ENCODE data around the gene ZNF280D.

Gene ZNF280D

DNA sequence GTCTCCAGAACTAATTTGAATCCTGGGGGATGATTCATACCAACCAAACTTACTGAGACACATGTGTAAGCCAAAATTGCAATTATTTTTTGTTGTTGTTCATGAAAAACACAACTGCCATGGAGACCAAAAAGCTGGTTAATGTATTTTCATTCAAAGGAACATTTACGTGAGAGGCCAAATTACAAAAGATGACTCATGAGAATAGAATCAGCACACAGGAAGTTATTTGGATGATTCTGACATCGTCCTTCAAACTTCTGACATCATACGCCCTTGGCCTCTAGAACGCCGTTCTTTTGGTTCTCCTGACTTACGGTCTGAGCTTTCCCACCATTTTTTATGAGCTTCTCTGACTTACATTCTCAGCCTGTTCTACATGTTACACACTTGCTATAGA, 3.0 kb upstream of the ZNF280D start:
- no peak for TF ChIP-seq CTCF (IDR thresholded peaks at IDR 0.05; ENCODE audit: low read depth, low read length, missing control alignments)
- H3K27me3 ChIP-seq (replicated peaks): no peaks in the 10 kb centered on the region
- in situ Hi-C loops (cut with HindIII; ENCODE audit: low pct_ligation_motif_present, low sequenced_read_pairs): no loop called here
- DNase-seq: peak; percentile 56
- H3K27ac ChIP-seq: no peak overlapping the region
- no peak overlapping the region for H3K4me3 ChIP-seq (ENCODE audit: low read depth, low read length)
- no peaks in the 10 kb centered on the region for H3K36me3 ChIP-seq (replicated peaks)

DNA sequence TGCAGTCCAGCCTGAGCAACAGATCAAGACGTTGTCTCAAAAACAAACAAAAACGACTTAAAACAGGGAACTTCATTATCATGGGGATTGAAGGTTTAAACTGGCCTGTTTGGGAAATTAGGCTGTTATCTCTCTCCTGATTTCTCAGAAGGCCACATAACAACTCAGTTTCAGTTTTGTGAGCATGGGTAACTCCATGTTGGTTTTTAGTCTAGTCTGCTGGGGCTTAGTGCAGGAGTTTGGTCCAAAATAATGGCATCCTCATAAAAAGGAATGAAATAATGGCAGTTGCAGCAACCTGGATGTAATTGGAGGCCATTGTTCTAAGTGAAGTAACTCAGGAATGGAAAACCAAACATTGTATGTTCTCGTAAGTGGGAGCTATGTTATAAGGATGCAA, 2.3 kb upstream of the ZNF280D start:
- H3K27ac ChIP-seq: no peak overlapping the region
- H3K27me3 ChIP-seq (replicated peaks): no peaks in the 10 kb centered on the region
- H3K4me3 ChIP-seq (ENCODE audit: low read depth, low read length): no peak overlapping the region
- no peak for TF ChIP-seq CTCF (IDR thresholded peaks at IDR 0.05; ENCODE audit: low read depth, low read length, missing control alignments)
- in situ Hi-C loops (cut with HindIII; ENCODE audit: low pct_ligation_motif_present, low sequenced_read_pairs): no loop called here
- no peaks in the 10 kb centered on the region for H3K36me3 ChIP-seq (replicated peaks)
- DNase-seq: no peak

- DNase-seq: no peak
- H3K27me3 ChIP-seq (replicated peaks): no peaks in the 10 kb centered on the region
- no peak overlapping the region for H3K27ac ChIP-seq
- TF ChIP-seq CTCF (IDR thresholded peaks at IDR 0.05; ENCODE audit: low read depth, low read length, missing control alignments): no peak
- no peak overlapping the region for H3K4me3 ChIP-seq (ENCODE audit: low read depth, low read length)
- in situ Hi-C loops (cut with HindIII; ENCODE audit: low pct_ligation_motif_present, low sequenced_read_pairs): no loop called here
- no peaks in the 10 kb centered on the region for H3K36me3 ChIP-seq (replicated peaks)
Observed at GRCh38 chr15:56734013-56734635, 815 bp upstream of the ZNF280D start.

DNA sequence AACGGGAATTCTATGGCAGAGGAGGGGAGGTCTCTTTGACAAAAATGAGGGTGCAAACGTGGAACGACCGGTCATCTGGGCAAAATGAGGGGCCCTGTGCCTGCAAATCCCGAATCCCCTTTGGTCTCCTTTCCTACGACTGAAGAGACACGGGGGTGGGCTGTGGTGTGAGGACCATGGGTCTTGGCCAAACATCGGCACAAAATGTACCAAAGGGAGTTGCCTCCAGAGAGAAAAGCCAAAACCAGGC, 498 bp downstream of the ZNF280D start:
- in situ Hi-C loops (cut with HindIII; ENCODE audit: low pct_ligation_motif_present, low sequenced_read_pairs): no loop called here
- Histone ChIP-seq H3K27ac (peak overlapping the region; percentile 90), H3K36me3 (replicated peaks) (no peaks in the 10 kb centered on the region), H3K27me3 (replicated peaks) (no peaks in the 10 kb centered on the region), H3K4me3 (ENCODE audit: low read depth, low read length) (peak overlapping the region; percentile 72)
- peak; percentile 29 for DNase-seq
- TF ChIP-seq CTCF (IDR thresholded peaks at IDR 0.05; ENCODE audit: low read depth, low read length, missing control alignments): no peak

GRCh38 chr15:56732135-56732885, 999 bp downstream of the ZNF280D start:
- H3K27me3 ChIP-seq (replicated peaks): no peaks in the 10 kb centered on the region
- H3K36me3 ChIP-seq (replicated peaks): no peaks in the 10 kb centered on the region
- H3K27ac ChIP-seq: peak overlapping the region; percentile 90
- TF ChIP-seq CTCF (IDR thresholded peaks at IDR 0.05; ENCODE audit: low read depth, low read length, missing control alignments): no peak
- peak overlapping the region; percentile 72 for H3K4me3 ChIP-seq (ENCODE audit: low read depth, low read length)
- in situ Hi-C loops (cut with HindIII; ENCODE audit: low pct_ligation_motif_present, low sequenced_read_pairs): no loop called here
- DNase-seq: peak; percentile 44

DNA sequence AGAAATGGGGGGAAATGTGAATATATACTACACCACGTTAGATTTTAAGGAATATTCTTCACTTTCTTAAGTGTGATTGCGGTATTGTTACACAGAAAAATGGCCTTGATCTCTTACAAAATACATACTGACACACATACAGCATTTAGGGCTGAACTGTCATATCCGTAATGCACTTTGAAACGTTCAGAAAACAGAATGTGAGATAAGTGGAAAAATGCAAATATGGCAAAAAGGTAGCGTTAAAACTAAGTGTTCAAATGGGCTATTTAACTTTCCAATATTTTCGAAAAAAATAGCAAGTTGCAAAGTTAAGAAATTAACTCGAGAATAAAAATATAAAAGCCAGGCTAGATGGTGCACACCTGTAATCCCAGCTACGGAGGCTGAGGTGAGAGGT, 1.8 kb downstream of the ZNF280D start:
- no peak for TF ChIP-seq CTCF (IDR thresholded peaks at IDR 0.05; ENCODE audit: low read depth, low read length, missing control alignments)
- in situ Hi-C loops (cut with HindIII; ENCODE audit: low pct_ligation_motif_present, low sequenced_read_pairs): no loop called here
- Histone ChIP-seq H3K36me3 (replicated peaks) (no peaks in the 10 kb centered on the region), H3K4me3 (ENCODE audit: low read depth, low read length) (peak overlapping the region; percentile 72), H3K27me3 (replicated peaks) (no peaks in the 10 kb centered on the region), H3K27ac (no peak overlapping the region)
- no peak for DNase-seq
